ENCODE data around the gene GAL3ST3.
"Not testable (repeated sequence)": the region's sequence is repeated elsewhere in the genome, so short reads cannot be mapped to it uniquely, and the experiment has no call there.

The GAL3ST3 gene

GRCh38 chr11:66044757-66045156 is 4.2 kb downstream of the GAL3ST3 start:
- no peak for DNase-seq (ENCODE audit: low read depth)

GRCh38 chr11:66042996-66043906 is 5.7 kb downstream of the GAL3ST3 start:
- DNase-seq (ENCODE audit: low read depth) = no peak

GRCh38 chr11:66042227-66042995 is 6.5 kb downstream of the GAL3ST3 start:
- DNase-seq (ENCODE audit: low read depth) = no peak

- no peak for DNase-seq (ENCODE audit: low read depth)
Observed at GRCh38 chr11:66039765-66040164, 9.2 kb downstream of the GAL3ST3 start.

GRCh38 chr11:66037327-66037726 is 11.6 kb downstream of the GAL3ST3 start:
- no peak for DNase-seq (ENCODE audit: low read depth)

GRCh38 chr11:66036334-66036710 is 12.6 kb downstream of the GAL3ST3 start:
- DNase-seq (ENCODE audit: low read depth) = no peak

- no peak for DNase-seq (ENCODE audit: low read depth)
Observed at GRCh38 chr11:66035653-66036333, 13.2 kb downstream of the GAL3ST3 start.

- DNase-seq (ENCODE audit: low read depth) = no peak
Observed at GRCh38 chr11:66032957-66033735, 15.8 kb downstream of the GAL3ST3 start.

- no peak for DNase-seq (ENCODE audit: low read depth)
Observed at GRCh38 chr11:66026017-66026529, 22.9 kb downstream of the GAL3ST3 start, which contains the start of gene CATSPER1. Gene CATSPER1 (minus strand): TSS chr11:66026479. CDS start chr11:66026379, 100 bp downstream.

GRCh38 chr11:66023186-66023440 is 25.8 kb downstream of the GAL3ST3 start:
- DNase-seq (ENCODE audit: low read depth) = not testable (repeated sequence)

- peak; percentile 62 for DNase-seq (ENCODE audit: low read depth)
Observed at GRCh38 chr11:66022401-66023185, 26.4 kb downstream of the GAL3ST3 start.

- no peak for DNase-seq (ENCODE audit: low read depth)
Observed at GRCh38 chr11:66020618-66021357, 28.2 kb downstream of the GAL3ST3 start.

GRCh38 chr11:66020212-66020611 is 28.7 kb downstream of the GAL3ST3 start:
- no peak for DNase-seq (ENCODE audit: low read depth)

- DNase-seq (ENCODE audit: low read depth) = peak; percentile 76
Observed at GRCh38 chr11:66017321-66017720, 31.6 kb downstream of the GAL3ST3 start.

GRCh38 chr11:66016793-66017177 is 32.2 kb downstream of the GAL3ST3 start:
- DNase-seq (ENCODE audit: low read depth) = no peak

- no peak for DNase-seq (ENCODE audit: low read depth)
Observed at GRCh38 chr11:66015936-66016792, 32.8 kb downstream of the GAL3ST3 start.

- DNase-seq (ENCODE audit: low read depth) = no peak
Observed at GRCh38 chr11:66015454-66015881, 33.5 kb downstream of the GAL3ST3 start.

- no peak for DNase-seq (ENCODE audit: low read depth)
Observed at GRCh38 chr11:66014804-66015453, 34.0 kb downstream of the GAL3ST3 start.

- no peak for DNase-seq (ENCODE audit: low read depth)
Observed at GRCh38 chr11:66013762-66014100, 35.2 kb downstream of the GAL3ST3 start.

Data from stimulated activated CD4-positive, alpha-beta T cell treated with anti-CD3 and anti-CD28 coated beads, Interleukin-2, amount 100 ng/mL, for 4 hours (primary cell).